Stimulated activated naive B cell treated with anti-CD40 and anti-IgM and Interleukin-4, amounts not matched to agents 10 μg/mL and 1 μg/mL and 100 μg/mL, for 72 hours (primary cell): Measurements from ENCODE around the gene TEX2.
"Not testable (repeated sequence)": the region's sequence is repeated elsewhere in the genome, so short reads cannot be mapped to it uniquely, and the experiment has no call there.

Experiments used
- ATAC-seq, 2 donors: fragments of 150-1000 bp; cut with Tn5 transposase; replicated peaks; 2 replicates each; pipeline ENCODE4 v1.10.0; 2021; ENCODE audit warnings: moderate library complexity in 1 of 2
- DNase-seq: peaks from one replicate; pipeline ENCODE4 v3.0.0; 2021
- H3K27ac Mint-ChIP-seq: one replicate; pipeline ENCODE4 v1.8.0; 2022; ENCODE audit warnings: mild to moderate bottlenecking, mixed read lengths
- H3K27me3 Mint-ChIP-seq, 2 donors: one replicate each; pipeline ENCODE4 v1.8.0; 2022; ENCODE audit warnings: mixed read lengths in 2 of 2
- H3K36me3 Mint-ChIP-seq, 2 donors: one replicate each; pipeline ENCODE4 v1.8.0; 2022; ENCODE audit warnings: mixed read lengths in 2 of 2, mild to moderate bottlenecking in 1 of 2
- H3K4me1 Mint-ChIP-seq, 2 donors: one replicate each; pipeline ENCODE4 v1.8.0; 2022; ENCODE audit warnings: mixed read lengths in 2 of 2, mild to moderate bottlenecking in 1 of 2
- H3K4me3 Mint-ChIP-seq, 2 donors: one replicate each; pipeline ENCODE4 v1.8.0; 2022; ENCODE audit warnings: mild to moderate bottlenecking in 2 of 2, mixed read lengths in 2 of 2, moderate library complexity in 1 of 2
- H3K9me3 Mint-ChIP-seq, 2 donors: one replicate each; pipeline ENCODE4 v1.8.0; 2022; ENCODE audit warnings: mixed read lengths in 2 of 2, mild to moderate bottlenecking in 1 of 2

Gene TEX2

GRCh38 chr17:64238449-64238848, 24.6 kb downstream of the TEX2 start:
- peak; percentile 31 to 36 for ATAC-seq
- H3K27ac Mint-ChIP-seq, H3K9me3 Mint-ChIP-seq, H3K4me3 Mint-ChIP-seq, H3K27me3 Mint-ChIP-seq, DNase-seq: not testable (repeated sequence)
- Mint-ChIP-seq H3K36me3 (peaks cover 8 to 16% of the 10 kb centered on the region in 2 donors), H3K4me1 (peaks cover 15 to 28% of the 10 kb centered on the region in 2 donors)

DNA sequence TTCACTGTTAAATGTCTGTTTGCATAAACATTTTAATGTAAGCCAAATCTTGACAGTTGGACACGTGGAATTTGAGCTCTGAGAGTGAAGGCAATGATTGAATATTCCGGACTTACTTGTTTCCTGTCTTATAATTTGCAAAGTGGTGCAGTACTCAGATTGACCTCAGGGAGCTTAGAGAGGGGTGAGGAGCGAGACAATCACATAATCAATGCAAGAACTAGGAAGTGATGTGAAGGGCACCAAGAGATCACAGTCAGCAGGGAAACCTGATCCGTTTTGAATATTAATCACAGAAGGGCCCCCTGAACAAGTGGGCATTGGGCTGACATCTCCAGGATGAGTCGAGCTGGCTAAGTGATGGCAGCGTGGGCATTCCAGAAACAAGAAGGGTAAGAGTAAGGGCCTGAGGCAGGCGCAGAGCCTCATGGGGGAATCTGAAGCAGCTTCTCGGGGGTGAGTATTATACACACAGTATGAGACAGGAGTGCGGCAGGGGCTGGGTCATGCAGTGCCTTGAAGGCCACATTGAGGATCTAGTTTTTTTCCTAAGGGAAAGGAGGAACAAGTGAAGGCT, 26.1 kb downstream of the TEX2 start:
- no peak for DNase-seq
- peak; percentile 65 to 66 for ATAC-seq
- Mint-ChIP-seq H3K27ac (no peak overlapping the region), H3K27me3 (no peaks in the 10 kb centered on the region), H3K36me3 (peaks cover 12 to 22% of the 10 kb centered on the region in 2 donors), H3K4me3 (no peak overlapping the region), H3K9me3 (peaks cover 0 to 2% of the 10 kb centered on the region in 2 donors), H3K4me1 (peaks cover 19 to 38% of the 10 kb centered on the region in 2 donors)

- no peak for DNase-seq
- Mint-ChIP-seq H3K9me3 (peaks cover 0 to 2% of the 10 kb centered on the region in 2 donors), H3K4me3 (no peak overlapping the region), H3K27me3 (no peaks in the 10 kb centered on the region), H3K36me3 (peaks cover 14 to 22% of the 10 kb centered on the region in 2 donors), H3K27ac (no peak overlapping the region), H3K4me1 (peaks cover 17 to 33% of the 10 kb centered on the region in 2 donors)
- ATAC-seq: no peak
Measured at GRCh38 chr17:64234961-64235360, 28.1 kb downstream of the TEX2 start.

DNA sequence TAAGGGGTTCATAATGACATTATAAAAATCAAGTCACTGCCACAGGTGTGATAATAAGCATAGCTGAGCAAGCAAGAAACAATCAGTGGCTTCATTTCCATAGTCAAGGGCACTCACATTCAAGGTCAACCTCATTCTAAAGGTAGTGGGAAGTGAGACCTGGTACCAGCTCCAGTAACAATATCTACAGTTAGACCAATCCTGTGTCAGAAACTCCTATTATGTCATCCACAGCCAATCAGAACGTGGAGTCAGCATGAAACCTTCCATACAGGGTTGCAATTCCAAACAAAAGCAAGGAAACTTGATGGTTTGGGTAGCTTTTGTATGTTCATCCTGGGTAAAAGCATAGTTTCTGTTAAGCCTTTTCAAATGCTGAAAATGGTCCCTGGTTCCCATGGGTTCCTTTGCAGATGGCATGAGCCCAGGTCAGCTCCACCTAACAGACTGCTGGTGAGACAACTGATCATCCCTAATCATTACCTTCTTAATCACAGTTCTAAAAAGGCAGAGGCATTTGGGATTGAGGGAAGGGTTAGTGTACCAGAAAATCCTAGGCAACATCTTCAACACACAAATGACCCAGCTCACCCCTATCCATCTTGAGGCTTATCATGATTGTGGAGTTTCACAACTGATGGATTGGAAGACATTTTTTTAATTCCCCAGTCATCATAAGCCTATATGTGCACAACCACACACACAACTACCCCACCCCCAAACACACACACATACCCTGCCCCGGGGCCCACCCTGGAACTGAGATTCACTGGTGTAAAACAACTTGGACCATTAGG, 30.4 kb downstream of the TEX2 start:
- ATAC-seq: no peak
- Mint-ChIP-seq H3K27ac (no peak overlapping the region), H3K4me1 (peaks cover 14 to 26% of the 10 kb centered on the region in 2 donors), H3K36me3 (peaks cover 16 to 19% of the 10 kb centered on the region in 2 donors), H3K9me3 (peaks cover 0 to 2% of the 10 kb centered on the region in 2 donors), H3K27me3 (no peaks in the 10 kb centered on the region), H3K4me3 (no peak overlapping the region)
- DNase-seq: no peak

- peaks cover 12% of the 10 kb centered on the region in 2 donors for H3K36me3 Mint-ChIP-seq
- DNase-seq (no peak), ATAC-seq (no peak)
- H3K9me3 Mint-ChIP-seq: peaks cover 0 to 2% of the 10 kb centered on the region in 2 donors
- no peak overlapping the region for H3K4me3 Mint-ChIP-seq
- H3K4me1 Mint-ChIP-seq: peaks cover 6 to 20% of the 10 kb centered on the region in 2 donors
- H3K27ac Mint-ChIP-seq: no peak overlapping the region
- no peaks in the 10 kb centered on the region for H3K27me3 Mint-ChIP-seq
Measured at GRCh38 chr17:64231567-64232141, 31.4 kb downstream of the TEX2 start.

GRCh38 chr17:64230791-64231408, 32.2 kb downstream of the TEX2 start:
- Mint-ChIP-seq H3K27ac (no peak overlapping the region), H3K9me3 (peaks cover 0 to 2% of the 10 kb centered on the region in 2 donors)
- no peak for DNase-seq

GRCh38 chr17:64229815-64230728, 33.0 kb downstream of the TEX2 start:
- H3K27ac Mint-ChIP-seq: no peak overlapping the region
- H3K27me3 Mint-ChIP-seq: no peaks in the 10 kb centered on the region
- H3K9me3 Mint-ChIP-seq: peaks cover 0 to 2% of the 10 kb centered on the region in 2 donors
- H3K4me1 Mint-ChIP-seq: peaks cover 6 to 19% of the 10 kb centered on the region in 2 donors
- H3K36me3 Mint-ChIP-seq: peaks cover 11 to 12% of the 10 kb centered on the region in 2 donors
- H3K4me3 Mint-ChIP-seq: no peak overlapping the region
- DNase-seq (no peak), ATAC-seq (no peak)

More at GRCh38 chr17:64230791-64231408, 32.2 kb downstream of the TEX2 start:
- no peak overlapping the region for H3K4me3 Mint-ChIP-seq
- no peak for ATAC-seq
- peaks cover 11 to 12% of the 10 kb centered on the region in 2 donors for H3K36me3 Mint-ChIP-seq
- no peaks in the 10 kb centered on the region for H3K27me3 Mint-ChIP-seq
- H3K4me1 Mint-ChIP-seq: peaks cover 6 to 19% of the 10 kb centered on the region in 2 donors

GRCh38 chr17:64226132-64226531, 36.9 kb downstream of the TEX2 start:
- H3K36me3 Mint-ChIP-seq: peaks cover under 1 to 3% of the 10 kb centered on the region in 2 donors
- H3K9me3 Mint-ChIP-seq: no peaks in the 10 kb centered on the region
- DNase-seq: no peak
- no peak overlapping the region for H3K27ac Mint-ChIP-seq
- no peak for ATAC-seq
- no peaks in the 10 kb centered on the region for H3K27me3 Mint-ChIP-seq
- peaks cover 0 to 16% of the 10 kb centered on the region in 2 donors for H3K4me1 Mint-ChIP-seq
- H3K4me3 Mint-ChIP-seq: no peak overlapping the region

- H3K4me1 Mint-ChIP-seq: peaks cover 4 to 24% of the 10 kb centered on the region in 2 donors
- no peak overlapping the region for H3K4me3 Mint-ChIP-seq
- peaks cover 5 to 6% of the 10 kb centered on the region in 2 donors for H3K36me3 Mint-ChIP-seq
- no peaks in the 10 kb centered on the region for H3K27me3 Mint-ChIP-seq
- H3K9me3 Mint-ChIP-seq: peaks cover 0 to 1% of the 10 kb centered on the region in 2 donors
- ATAC-seq (no peak), DNase-seq (no peak)
- no peak overlapping the region for H3K27ac Mint-ChIP-seq
Measured at GRCh38 chr17:64225410-64225809, 37.6 kb downstream of the TEX2 start.

DNA sequence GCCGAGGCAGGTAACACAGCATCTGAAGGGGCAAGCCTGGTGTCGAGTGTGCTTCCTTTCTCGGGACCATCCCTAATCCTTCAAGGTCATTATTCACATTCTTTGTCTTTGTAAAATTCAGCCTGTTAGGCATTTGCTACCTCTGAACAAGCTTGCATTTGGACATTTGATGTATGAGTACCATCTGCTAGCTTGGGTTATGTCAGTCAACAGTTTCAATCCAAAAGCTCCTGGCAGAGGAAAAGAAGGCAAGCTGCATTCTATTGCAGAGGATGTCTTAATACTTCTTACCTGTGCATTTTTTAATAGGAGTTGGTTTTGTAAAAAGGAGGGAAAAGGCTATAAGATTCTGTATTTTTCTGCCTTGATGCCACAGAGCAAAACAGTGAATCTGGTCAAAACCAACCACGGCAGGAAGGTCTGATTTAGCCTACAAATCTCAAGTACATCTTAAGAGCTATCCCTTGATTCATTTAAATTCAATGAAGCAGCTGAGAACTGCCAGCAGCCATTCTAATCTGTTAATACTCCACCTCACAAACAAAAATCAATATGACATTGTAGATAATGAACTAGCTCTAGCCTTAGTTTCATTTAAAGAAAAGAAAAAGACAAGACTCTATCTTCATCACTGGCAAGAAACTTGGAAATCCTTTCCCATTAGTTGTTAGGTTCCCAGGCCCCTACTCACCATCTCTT, 39.0 kb downstream of the TEX2 start:
- DNase-seq: no peak
- Mint-ChIP-seq H3K4me1 (peaks cover 10 to 27% of the 10 kb centered on the region in 2 donors), H3K4me3 (no peak overlapping the region), H3K9me3 (peaks cover 0 to 1% of the 10 kb centered on the region in 2 donors), H3K36me3 (peaks cover 3 to 9% of the 10 kb centered on the region in 2 donors), H3K27ac (no peak overlapping the region), H3K27me3 (no peaks in the 10 kb centered on the region)
- ATAC-seq: no peak

- Mint-ChIP-seq H3K36me3 (peaks cover 3 to 9% of the 10 kb centered on the region in 2 donors), H3K4me1 (peaks cover 12 to 34% of the 10 kb centered on the region in 2 donors), H3K27ac (no peak overlapping the region), H3K9me3 (peaks cover 0 to 1% of the 10 kb centered on the region in 2 donors), H3K4me3 (no peak overlapping the region), H3K27me3 (no peaks in the 10 kb centered on the region)
- no peak for ATAC-seq
- no peak for DNase-seq
Measured at GRCh38 chr17:64223283-64223682, 39.8 kb downstream of the TEX2 start.

- Mint-ChIP-seq H3K27ac (no peak overlapping the region), H3K9me3 (peaks cover 0 to 1% of the 10 kb centered on the region in 2 donors), H3K36me3 (peaks cover 3 to 9% of the 10 kb centered on the region in 2 donors), H3K4me3 (no peak overlapping the region), H3K4me1 (peaks cover 25 to 50% of the 10 kb centered on the region in 2 donors), H3K27me3 (no peaks in the 10 kb centered on the region)
- DNase-seq (no peak), ATAC-seq (no peak)
Measured at GRCh38 chr17:64221679-64222078, 41.4 kb downstream of the TEX2 start.

- not testable (repeated sequence) for H3K27me3 Mint-ChIP-seq, ATAC-seq, H3K36me3 Mint-ChIP-seq, H3K4me3 Mint-ChIP-seq, H3K27ac Mint-ChIP-seq, DNase-seq, H3K9me3 Mint-ChIP-seq
- H3K4me1 Mint-ChIP-seq: peaks cover 33 to 61% of the 10 kb centered on the region in 2 donors
Measured at GRCh38 chr17:64220604-64221003, 42.5 kb downstream of the TEX2 start.
